22Rv1 (cell line): ENCODE data around the gene ACAP1.

Experiments
- ZFX ChIP-seq: fragments of 450-650 bp; IDR thresholded peaks from 2 replicates; pipeline ENCODE4 v1.6.1; 2017; ENCODE audit warnings: antibody characterized with exemption, borderline replicate concordance
- TF ChIP-seq, protein P1 (sequence below): fragments of 450-650 bp; IDR thresholded peaks from 2 replicates; pipeline ENCODE4 v1.5.1; 2017; ENCODE audit warnings: mild to moderate bottlenecking

DNA sequence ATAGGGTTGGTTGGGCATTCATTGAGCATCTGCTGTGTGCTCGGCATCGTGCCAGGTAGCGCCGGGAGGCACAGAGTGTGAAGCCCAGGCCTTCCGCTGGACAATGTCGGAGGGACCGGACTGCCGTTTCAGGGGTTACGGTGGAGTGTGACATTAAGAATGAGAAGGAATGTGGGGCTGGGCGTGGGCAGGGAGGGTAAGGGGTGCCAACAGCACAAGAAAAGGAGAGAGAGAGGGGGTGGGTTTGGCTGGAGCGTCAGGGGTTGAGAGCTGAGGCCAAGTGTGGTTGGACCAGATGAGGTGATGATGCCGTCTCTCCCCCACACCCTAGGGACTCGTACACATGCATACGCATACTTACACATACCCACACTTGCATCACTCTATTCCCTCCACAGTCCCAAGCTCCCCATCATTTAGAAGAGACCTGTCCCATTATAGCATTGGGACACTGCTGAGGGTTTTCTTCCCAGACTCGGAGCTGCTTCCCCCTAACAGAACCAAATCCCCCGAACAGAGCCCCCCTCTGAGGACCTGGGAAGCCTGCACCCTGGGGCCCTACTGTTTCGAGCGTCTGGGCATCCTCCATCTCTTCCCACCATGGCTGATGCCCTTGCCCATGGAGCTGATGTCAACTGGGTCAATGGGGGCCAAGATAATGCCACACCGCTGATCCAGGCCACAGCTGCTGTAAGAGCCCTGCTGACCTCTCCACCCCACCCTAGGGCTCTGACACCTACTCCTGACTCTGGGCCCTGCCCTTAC is 12.3 kb downstream of the ACAP1 start:
- TF ChIP-seq, protein P1, sequence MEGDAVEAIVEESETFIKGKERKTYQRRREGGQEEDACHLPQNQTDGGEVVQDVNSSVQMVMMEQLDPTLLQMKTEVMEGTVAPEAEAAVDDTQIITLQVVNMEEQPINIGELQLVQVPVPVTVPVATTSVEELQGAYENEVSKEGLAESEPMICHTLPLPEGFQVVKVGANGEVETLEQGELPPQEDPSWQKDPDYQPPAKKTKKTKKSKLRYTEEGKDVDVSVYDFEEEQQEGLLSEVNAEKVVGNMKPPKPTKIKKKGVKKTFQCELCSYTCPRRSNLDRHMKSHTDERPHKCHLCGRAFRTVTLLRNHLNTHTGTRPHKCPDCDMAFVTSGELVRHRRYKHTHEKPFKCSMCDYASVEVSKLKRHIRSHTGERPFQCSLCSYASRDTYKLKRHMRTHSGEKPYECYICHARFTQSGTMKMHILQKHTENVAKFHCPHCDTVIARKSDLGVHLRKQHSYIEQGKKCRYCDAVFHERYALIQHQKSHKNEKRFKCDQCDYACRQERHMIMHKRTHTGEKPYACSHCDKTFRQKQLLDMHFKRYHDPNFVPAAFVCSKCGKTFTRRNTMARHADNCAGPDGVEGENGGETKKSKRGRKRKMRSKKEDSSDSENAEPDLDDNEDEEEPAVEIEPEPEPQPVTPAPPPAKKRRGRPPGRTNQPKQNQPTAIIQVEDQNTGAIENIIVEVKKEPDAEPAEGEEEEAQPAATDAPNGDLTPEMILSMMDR, result no peak
- TF ChIP-seq ZFX, result no peak
